Measurements from ENCODE around the gene ST8SIA4.

Gene ST8SIA4

GRCh38 chr5:100898504-100899346, 4.4 kb downstream of the ST8SIA4 start:
- ATAC-seq: no peak
- no peak for TF ChIP-seq TCF4 (CRISPR knock-in tag; IDR thresholded peaks at IDR 0.05; ENCODE audit: borderline replicate concordance)
- no peak for TF ChIP-seq ZNF70 (CRISPR knock-in tag; IDR thresholded peaks at IDR 0.05)
- no peak for TF ChIP-seq ISL1 (CRISPR knock-in tag; IDR thresholded peaks at IDR 0.05)
- no peak for TF ChIP-seq TOX (CRISPR knock-in tag; IDR thresholded peaks at IDR 0.05; ENCODE audit: borderline replicate concordance)
- no peak for TF ChIP-seq ZNF565 (CRISPR knock-in tag; conservative IDR thresholded peaks at IDR 0.05; ENCODE audit: low read depth)
- TF ChIP-seq, protein P1, sequence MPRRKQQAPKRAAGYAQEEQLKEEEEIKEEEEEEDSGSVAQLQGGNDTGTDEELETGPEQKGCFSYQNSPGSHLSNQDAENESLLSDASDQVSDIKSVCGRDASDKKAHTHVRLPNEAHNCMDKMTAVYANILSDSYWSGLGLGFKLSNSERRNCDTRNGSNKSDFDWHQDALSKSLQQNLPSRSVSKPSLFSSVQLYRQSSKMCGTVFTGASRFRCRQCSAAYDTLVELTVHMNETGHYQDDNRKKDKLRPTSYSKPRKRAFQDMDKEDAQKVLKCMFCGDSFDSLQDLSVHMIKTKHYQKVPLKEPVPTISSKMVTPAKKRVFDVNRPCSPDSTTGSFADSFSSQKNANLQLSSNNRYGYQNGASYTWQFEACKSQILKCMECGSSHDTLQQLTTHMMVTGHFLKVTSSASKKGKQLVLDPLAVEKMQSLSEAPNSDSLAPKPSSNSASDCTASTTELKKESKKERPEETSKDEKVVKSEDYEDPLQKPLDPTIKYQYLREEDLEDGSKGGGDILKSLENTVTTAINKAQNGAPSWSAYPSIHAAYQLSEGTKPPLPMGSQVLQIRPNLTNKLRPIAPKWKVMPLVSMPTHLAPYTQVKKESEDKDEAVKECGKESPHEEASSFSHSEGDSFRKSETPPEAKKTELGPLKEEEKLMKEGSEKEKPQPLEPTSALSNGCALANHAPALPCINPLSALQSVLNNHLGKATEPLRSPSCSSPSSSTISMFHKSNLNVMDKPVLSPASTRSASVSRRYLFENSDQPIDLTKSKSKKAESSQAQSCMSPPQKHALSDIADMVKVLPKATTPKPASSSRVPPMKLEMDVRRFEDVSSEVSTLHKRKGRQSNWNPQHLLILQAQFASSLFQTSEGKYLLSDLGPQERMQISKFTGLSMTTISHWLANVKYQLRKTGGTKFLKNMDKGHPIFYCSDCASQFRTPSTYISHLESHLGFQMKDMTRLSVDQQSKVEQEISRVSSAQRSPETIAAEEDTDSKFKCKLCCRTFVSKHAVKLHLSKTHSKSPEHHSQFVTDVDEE (CRISPR knock-in tag; IDR thresholded peaks at IDR 0.05): no peak
- TF ChIP-seq, protein P2, sequence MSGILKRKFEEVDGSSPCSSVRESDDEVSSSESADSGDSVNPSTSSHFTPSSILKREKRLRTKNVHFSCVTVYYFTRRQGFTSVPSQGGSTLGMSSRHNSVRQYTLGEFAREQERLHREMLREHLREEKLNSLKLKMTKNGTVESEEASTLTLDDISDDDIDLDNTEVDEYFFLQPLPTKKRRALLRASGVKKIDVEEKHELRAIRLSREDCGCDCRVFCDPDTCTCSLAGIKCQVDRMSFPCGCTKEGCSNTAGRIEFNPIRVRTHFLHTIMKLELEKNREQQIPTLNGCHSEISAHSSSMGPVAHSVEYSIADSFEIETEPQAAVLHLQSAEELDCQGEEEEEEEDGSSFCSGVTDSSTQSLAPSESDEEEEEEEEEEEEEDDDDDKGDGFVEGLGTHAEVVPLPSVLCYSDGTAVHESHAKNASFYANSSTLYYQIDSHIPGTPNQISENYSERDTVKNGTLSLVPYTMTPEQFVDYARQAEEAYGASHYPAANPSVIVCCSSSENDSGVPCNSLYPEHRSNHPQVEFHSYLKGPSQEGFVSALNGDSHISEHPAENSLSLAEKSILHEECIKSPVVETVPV (CRISPR knock-in tag; IDR thresholded peaks at IDR 0.05): no peak
- TF ChIP-seq OSR1 (CRISPR knock-in tag; IDR thresholded peaks at IDR 0.05): no peak
- no peak for TF ChIP-seq SNAI2 (CRISPR knock-in tag; IDR thresholded peaks at IDR 0.05)
- TF ChIP-seq ZC3H10 (CRISPR knock-in tag; IDR thresholded peaks at IDR 0.05): no peak
- no peak for TF ChIP-seq GLIS3 (CRISPR knock-in tag; IDR thresholded peaks at IDR 0.05)
- no peak for TF ChIP-seq BACH2 (CRISPR knock-in tag; IDR thresholded peaks at IDR 0.05; ENCODE audit: borderline replicate concordance)
- TF ChIP-seq ZFP3 (CRISPR knock-in tag; IDR thresholded peaks at IDR 0.05): no peak
- no peak for TF ChIP-seq CSDC2 (CRISPR knock-in tag; IDR thresholded peaks at IDR 0.05)

- no peak for ATAC-seq
- TF ChIP-seq PPARA (CRISPR knock-in tag; IDR thresholded peaks at IDR 0.05; ENCODE audit: borderline replicate concordance) (no peak), POU6F1 (CRISPR knock-in tag; IDR thresholded peaks at IDR 0.05; ENCODE audit: borderline replicate concordance, low read depth) (no peak), TCF4 (CRISPR knock-in tag; IDR thresholded peaks at IDR 0.05; ENCODE audit: borderline replicate concordance) (no peak), ZNF8 (CRISPR knock-in tag; IDR thresholded peaks at IDR 0.05) (no peak), ZNF565 (CRISPR knock-in tag; conservative IDR thresholded peaks at IDR 0.05; ENCODE audit: low read depth) (no peak), TOX (CRISPR knock-in tag; IDR thresholded peaks at IDR 0.05; ENCODE audit: borderline replicate concordance) (no peak), ESRRG (CRISPR knock-in tag; IDR thresholded peaks at IDR 0.05) (no peak), BACH2 (CRISPR knock-in tag; IDR thresholded peaks at IDR 0.05; ENCODE audit: borderline replicate concordance) (no peak), ARNTL (CRISPR knock-in tag; IDR thresholded peaks at IDR 0.05; ENCODE audit: borderline replicate concordance, low read depth) (no peak), ISL1 (CRISPR knock-in tag; IDR thresholded peaks at IDR 0.05) (no peak), RARB (CRISPR knock-in tag; IDR thresholded peaks at IDR 0.05) (no peak), ZNF70 (CRISPR knock-in tag; IDR thresholded peaks at IDR 0.05) (no peak), CSDC2 (CRISPR knock-in tag; IDR thresholded peaks at IDR 0.05) (no peak), GLIS3 (CRISPR knock-in tag; IDR thresholded peaks at IDR 0.05) (no peak)
- TF ChIP-seq, protein P1 (CRISPR knock-in tag; IDR thresholded peaks at IDR 0.05): no peak
- TF ChIP-seq, protein P2 (CRISPR knock-in tag; IDR thresholded peaks at IDR 0.05): no peak
These were observed 7.0 kb downstream of the ST8SIA4 start for GRCh38 chr5:100896054-100896453.

All from SK-N-SH treated with all-trans-retinoic acid at 6 μM for 48 hours (cell line).